GM12878 (cell line): ENCODE data around the gene SDCCAG8. TPM values are rescaled to one million over a fixed set of nuclear protein-coding genes. Genes with fewer than 3 reads are reported as not detected.

ENCODE experiments used
- ATAC-seq: fragments of 200-7000 bp; cut with Tn5 transposase; 3 replicates; pipeline ENCODE4 v1.9.1; 2020; ENCODE audit warnings: mild to moderate bottlenecking, moderate library complexity
- Bru-seq: library from RNA; stranded (reverse); fragments of 400-500 nt; gene quantifications from one replicate; lab custom pipeline; 2021; lab: Mats Ljungman, UMichigan
- BruChase-seq, 2 experiments: library from RNA; stranded (reverse); fragments of 400-500 nt; gene quantifications; one replicate each; lab custom pipeline; 2021; lab: Mats Ljungman, UMichigan
- BruUV-seq: library from RNA; stranded (reverse); fragments of 400-500 nt; replicated peaks from 2 replicates; lab custom pipeline; 2021; lab: Mats Ljungman, UMichigan
- CTCF ChIA-PET: fragments of 300-600 bp; sonication (Branson Sonifier 250); formaldehyde crosslinking; extraction: SDS; loops from one replicate; lab custom pipeline; 2021; ENCODE audit warnings: inconsistent platforms; lab: Yijun Ruan, JAX
- POLR2A ChIA-PET: fragments of 350-600 bp; formaldehyde crosslinking; extraction: SDS; loops from one replicate; lab custom pipeline; 2021; ENCODE audit warnings: inconsistent platforms; lab: Charles Lee
- RAD21 ChIA-PET: fragments of 300-600 bp; sonication (Branson Sonifier 250); formaldehyde crosslinking; loops from one replicate; lab custom pipeline; 2023; ENCODE audit warnings: antibody characterized with exemption; ENCODE audit not compliant: unreplicated experiment; lab: Charles Lee
- SMC1A ChIA-PET: fragments of 300-600 bp; sonication (Branson Sonifier 250); formaldehyde crosslinking; loops from one replicate; lab custom pipeline; 2023; ENCODE audit not compliant: unreplicated experiment, uncharacterized antibody; lab: Charles Lee
- DNase-seq: peaks from one replicate; pipeline ENCODE4 v3.0.0-alpha.2; 2011; ENCODE audit warnings: low read depth, low spot score
- FAIRE-seq: peaks from 3 replicates; lab custom pipeline; 2011; peaks lifted over from hg19 to GRCh38; lab: Jason Lieb, UNC
- H2AFZ ChIP-seq: 2 replicates; pipeline ENCODE4 v1.6.0; 2011; ENCODE audit warnings: low read depth, low read length, control low read depth; ENCODE audit not compliant: control insufficient read depth
- H3K27ac ChIP-seq: 2 replicates; pipeline ENCODE4 v1.5.1; 2011; ENCODE audit warnings: control low read depth; ENCODE audit not compliant: control insufficient read depth, insufficient read depth
- H3K27me3 ChIP-seq, 2 experiments: replicated peaks in 1 of 2; 2 replicates each; pipeline versions ENCODE4 v1.6.0 to v1.6.1; 2011; ENCODE audit warnings: low read length in 1 of 2; ENCODE audit not compliant: control insufficient read depth in 2 of 2, insufficient read depth in 2 of 2
- H3K36me3 ChIP-seq, 2 experiments: 2 replicates each; pipeline ENCODE4 v1.5.1; 2011; ENCODE audit warnings: low read length in 1 of 2; ENCODE audit not compliant: control insufficient read depth in 2 of 2, insufficient read depth in 2 of 2
- H3K4me1 ChIP-seq: 2 replicates; pipeline ENCODE4 v1.6.1; 2011; ENCODE audit warnings: mild to moderate bottlenecking, low read length, moderate library complexity, mixed read lengths; ENCODE audit not compliant: control insufficient read depth, insufficient read depth
- H3K4me2 ChIP-seq: 2 replicates; pipeline ENCODE4 v1.6.0; 2011; ENCODE audit warnings: control low read depth; ENCODE audit not compliant: control insufficient read depth, insufficient read depth
- H3K4me3 ChIP-seq: fragments of 200-600 bp; sonication (generic); 2 replicates; pipeline ENCODE4 v1.5.1; 2016
- H3K79me2 ChIP-seq: 2 replicates; pipeline ENCODE4 v1.6.0; 2011; ENCODE audit warnings: low read length; ENCODE audit not compliant: control insufficient read depth, insufficient read depth
- H3K9ac ChIP-seq: 2 replicates; pipeline ENCODE4 v1.8.0; 2011; ENCODE audit warnings: low read length, control low read depth, mixed read lengths; ENCODE audit not compliant: control insufficient read depth, insufficient read depth
- H3K9me3 ChIP-seq: replicated peaks from 3 replicates; pipeline ENCODE4 v1.5.1; 2011; ENCODE audit warnings: mild to moderate bottlenecking, low read length; ENCODE audit not compliant: control insufficient read depth, insufficient read depth
- H4K20me1 ChIP-seq: 2 replicates; pipeline ENCODE4 v1.6.0; 2011; ENCODE audit not compliant: control insufficient read depth, insufficient read depth
- EED ChIP-seq: sonication (generic); IDR thresholded peaks from 2 replicates; pipeline ENCODE4 v1.6.1; 2016; ENCODE audit warnings: antibody characterized with exemption, low read depth
- HCFC1 ChIP-seq: fragments of 150-350 bp; IDR thresholded peaks from 2 replicates; pipeline ENCODE4 v1.6.1; 2014; ENCODE audit warnings: low read length
- LARP7 ChIP-seq: fragments of 450-650 bp; IDR thresholded peaks from 2 replicates; pipeline ENCODE4 v1.6.1; 2017; ENCODE audit warnings: mild to moderate bottlenecking
- MEF2B ChIP-seq: fragments of 450-650 bp; IDR thresholded peaks from 2 replicates; pipeline ENCODE4 v1.6.1; 2018; ENCODE audit warnings: mild to moderate bottlenecking, moderate library complexity; ENCODE audit not compliant: partially characterized antibody, poor library complexity, severe bottlenecking
- POLR2AphosphoS5 ChIP-seq: IDR thresholded peaks from 2 replicates; pipeline ENCODE4 v1.6.1; 2011; ENCODE audit warnings: mild to moderate bottlenecking, low read length, inconsistent platforms
- RCOR1 ChIP-seq: conservative IDR thresholded peaks from 2 replicates; pipeline ENCODE4 v1.6.1; 2012; ENCODE audit warnings: low read depth, low read length, improper control_type of control experiment
- RELA ChIP-seq: fragments of 450-650 bp; IDR thresholded peaks from 2 replicates; pipeline ENCODE4 v1.8.0; 2014; ENCODE audit warnings: borderline replicate concordance; ENCODE audit not compliant: partially characterized antibody
- ZZZ3 ChIP-seq: IDR thresholded peaks from 2 replicates; pipeline ENCODE4 v1.6.1; 2011; ENCODE audit warnings: low read depth; ENCODE audit not compliant: control insufficient read depth, insufficient read length
- WGBS: methylation state at CpG from one replicate; pipeline ENCODE4 v1.1.6; 2016; ENCODE audit warnings: low lambda C conversion rate; ENCODE audit not compliant: insufficient replicate concordance, insufficient coverage; ENCODE audit errors: missing lambda C conversion rate; 5-methylcytosine and 5-hydroxymethylcytosine counted together
- in situ Hi-C: fragments of 300-500 bp; cut with MboI; formaldehyde crosslinking; loops from 9 replicates; pipeline ENCODE4 v1.14.3; 2018; ENCODE audit warnings: mixed read lengths
- intact Hi-C: fragments of 100-400 bp; cut with micrococcal nuclease; formaldehyde crosslinking; loops from one replicate; pipeline ENCODE4 v1.14.2; 2022; ENCODE audit not compliant: unreplicated experiment
- long read RNA-seq, 2 experiments: library from polyadenylated mRNA; unstranded; transcript quantifications; one replicate each; pipeline ENCODE4 v2.0.0, GENCODE V29; 2019 to 2020
- polyA minus RNA-seq, 3 experiments: library from RNA; depleted of rRNA, polyadenylated mRNA; stranded (reverse); fragments of >200 nt; gene quantifications; 2 replicates each; pipeline ENCODE4 v1.2.3, GENCODE V29; 2011
- polyA plus RNA-seq, 11 experiments: library from polyadenylated mRNA; depleted of rRNA in 4 of 11; unstranded in 6 of 11; stranded (reverse) in 5 of 11; fragments of >200 nt; fragmentation: Nextera tagmentation in 4 of 11; fragmentation: Illumina TruSeq in 1 of 11; extraction: Ambion mirVana in 4 of 11; extraction: Trizol in 1 of 11; gene quantifications; 1 replicate in 1 of 11; 2 replicates in 10 of 11; pipeline versions ENCODE4 v1.2.1 to v1.2.3, GENCODE V29; 2011 to 2016; ENCODE audit warnings: inconsistent platforms in 2 of 11, missing spikeins in 2 of 11, low read depth in 1 of 11
- total RNA-seq, 4 experiments: library from RNA; depleted of rRNA in 3 of 4; stranded (reverse); fragments of >200 nt in 3 of 4; fragmentation: Illumina TruSeq in 1 of 4; extraction: Trizol in 1 of 4; gene quantifications; 2 replicates each; pipeline versions ENCODE4 v1.2.1 to v1.2.3, GENCODE V29; 2013 to 2021
- TF ChIP-seq, protein P1 (sequence below): fragments of 450-650 bp; IDR thresholded peaks from 2 replicates; pipeline ENCODE4 v1.6.1; 2017; ENCODE audit warnings: mild to moderate bottlenecking, low read depth, inconsistent platforms; ENCODE audit not compliant: poor library complexity, severe bottlenecking
- TF ChIP-seq, protein P2 (sequence below): fragments of 450-650 bp; IDR thresholded peaks from 2 replicates; pipeline ENCODE4 v1.6.1; 2017; ENCODE audit warnings: mild to moderate bottlenecking, moderate library complexity

The SDCCAG8 gene
- total RNA-seq (2013; cell fraction: nucleolus; rRNA removed): 95.1 and 111 TPM in 2 replicates
- total RNA-seq (2014; rRNA removed): 17.7 and 18.5 TPM in 2 replicates
- total RNA-seq (2014; rRNA removed; fragmentation: Illumina TruSeq; extraction: Trizol): 21.1 and 23.8 TPM in 2 replicates
- 15.0 and 17.5 TPM in 2 replicates for total RNA-seq (2021)
- 10.5 TPM for polyA plus RNA-seq (2011; ENCODE audit: low read depth)
- 23.4 and 40.8 TPM in 2 replicates for polyA plus RNA-seq (2011; rRNA removed)
- polyA plus RNA-seq (2011; cell fraction: cytosol; rRNA removed): 10.6 and 14.2 TPM in 2 replicates
- 19.5 and 20.8 TPM in 2 replicates for polyA plus RNA-seq (2011; cell fraction: nucleus; rRNA removed)
- 21.3 and 21.5 TPM in 2 replicates for polyA plus RNA-seq (2012)
- polyA plus RNA-seq (2014; fragmentation: Illumina TruSeq; extraction: Trizol): 18.4 and 20.1 TPM in 2 replicates
- polyA plus RNA-seq (2014; fragmentation: Nextera tagmentation; extraction: Ambion mirVana): 10 to 100 TPM; 18.8 to 21.5 TPM
- 10.2 and 17.9 TPM in 2 replicates for polyA plus RNA-seq (2014; rRNA removed)
- polyA plus RNA-seq (2016; fragmentation: Nextera tagmentation; extraction: Ambion mirVana): 10 to 100 TPM; 24.1 to 25.6 TPM
- 22.8 and 40.5 TPM in 2 replicates for polyA minus RNA-seq (2011; rRNA and poly(A)+ RNA removed)
- polyA minus RNA-seq (2011; cell fraction: cytosol; rRNA and poly(A)+ RNA removed): 7.4 and 10.2 TPM in 2 replicates
- polyA minus RNA-seq (2011; cell fraction: nucleus; rRNA and poly(A)+ RNA removed): 18.7 and 20.3 TPM in 2 replicates
- percentile 64 among the genes with signal in this experiment for Bru-seq, nascent RNA
- BruChase-seq, experiment 1, labeled RNA remaining after a 6-hour chase: percentile 65 among the genes with signal in this experiment
- BruChase-seq, experiment 2, labeled RNA remaining after a 2-hour chase: percentile 64 among the genes with signal in this experiment
- long read RNA-seq, experiment 1, partial matches to known transcripts: 2 of 11 reads
- long read RNA-seq, experiment 1, other reads (novel, unspliced or antisense): 8 of 11 reads
- long read RNA-seq, experiment 2, transcript SDCCAG8-201 (18 exons, 2,567 nt): major isoform, 6 of 78 reads
- long read RNA-seq, experiment 2, partial matches to known transcripts: 24 of 78 reads
- long read RNA-seq, experiment 2, other reads (novel, unspliced or antisense): 48 of 78 reads

- H3K4me2 ChIP-seq: peak within 1 kb of the TSS; percentile 79
- SMC1A ChIA-PET: interaction anchor here (0.6 to 6.0 kb wide), 12 partner anchors 9 to 160 kb away, joined by 3 to 43 read pairs (median 4); no protein-coding TSS in a partner anchor
- peak; percentile 96 for FAIRE-seq
- peak; percentile 82 for ATAC-seq
- peak; percentile 99 for DNase-seq
- TSS peak; percentile 79 for BruUV-seq
- no peaks in the 10 kb centered on the region for H3K9me3 ChIP-seq
- CTCF ChIA-PET: interaction anchor here (0.6 to 2.0 kb wide), 8 partner anchors 9 to 87 kb away, joined by 3 to 7 read pairs (median 4); no protein-coding TSS in a partner anchor
- H3K9ac ChIP-seq: peak within 1 kb of the TSS; percentile 89
- peak within 1 kb of the TSS; percentile 74 for H3K4me3 ChIP-seq
- peaks cover 61% of the 10 kb centered on the region for H3K79me2 ChIP-seq
- H4K20me1 ChIP-seq: no peaks in the 10 kb centered on the region
- peaks cover 5% of the 10 kb centered on the region; the same call in 1 of the 2 replicates for H3K4me1 ChIP-seq
- RAD21 ChIA-PET: interaction anchor here (1.0 to 3.0 kb wide), 10 partner anchors 9 to 792 kb away, joined by 3 to 39 read pairs (median 4); no protein-coding TSS in a partner anchor
- H3K27me3 ChIP-seq: no peaks in the 10 kb centered on the region
- H3K27ac ChIP-seq: peak within 1 kb of the TSS; percentile 95
- WGBS: 2% methylated on average over 25 of the region's 32 CpGs
- H3K36me3 ChIP-seq: no peaks in the 10 kb centered on the region
- intact Hi-C loops (loop anchor here (2.0 to 5.0 kb wide), 2 partner anchors 59 to 1196 kb away; partner anchors contain the start of gene ADSS2), in situ Hi-C loops (no loop called here)
- POLR2A ChIA-PET: interaction anchor here (0.9 to 3.9 kb wide), 8 partner anchors 9 to 154 kb away, joined by 3 to 30 read pairs (median 4); no protein-coding TSS in a partner anchor
- peak within 1 kb of the TSS; percentile 99 for H2AFZ ChIP-seq
- TF ChIP-seq HCFC1 (peak; percentile 96), RELA (peak; percentile 59), RCOR1 (no peak), POLR2AphosphoS5 (peak; percentile 75), ZZZ3 (no peak), LARP7 (peak; percentile 50), EED (peak; percentile 63; the same call in 1 of the 2 replicates), MEF2B (no peak)
- TF ChIP-seq, protein P1, sequence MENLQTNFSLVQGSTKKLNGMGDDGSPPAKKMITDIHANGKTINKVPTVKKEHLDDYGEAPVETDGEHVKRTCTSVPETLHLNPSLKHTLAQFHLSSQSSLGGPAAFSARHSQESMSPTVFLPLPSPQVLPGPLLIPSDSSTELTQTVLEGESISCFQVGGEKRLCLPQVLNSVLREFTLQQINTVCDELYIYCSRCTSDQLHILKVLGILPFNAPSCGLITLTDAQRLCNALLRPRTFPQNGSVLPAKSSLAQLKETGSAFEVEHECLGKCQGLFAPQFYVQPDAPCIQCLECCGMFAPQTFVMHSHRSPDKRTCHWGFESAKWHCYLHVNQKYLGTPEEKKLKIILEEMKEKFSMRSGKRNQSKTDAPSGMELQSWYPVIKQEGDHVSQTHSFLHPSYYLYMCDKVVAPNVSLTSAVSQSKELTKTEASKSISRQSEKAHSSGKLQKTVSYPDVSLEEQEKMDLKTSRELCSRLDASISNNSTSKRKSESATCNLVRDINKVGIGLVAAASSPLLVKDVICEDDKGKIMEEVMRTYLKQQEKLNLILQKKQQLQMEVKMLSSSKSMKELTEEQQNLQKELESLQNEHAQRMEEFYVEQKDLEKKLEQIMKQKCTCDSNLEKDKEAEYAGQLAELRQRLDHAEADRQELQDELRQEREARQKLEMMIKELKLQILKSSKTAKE: no peak
- TF ChIP-seq, protein P2, sequence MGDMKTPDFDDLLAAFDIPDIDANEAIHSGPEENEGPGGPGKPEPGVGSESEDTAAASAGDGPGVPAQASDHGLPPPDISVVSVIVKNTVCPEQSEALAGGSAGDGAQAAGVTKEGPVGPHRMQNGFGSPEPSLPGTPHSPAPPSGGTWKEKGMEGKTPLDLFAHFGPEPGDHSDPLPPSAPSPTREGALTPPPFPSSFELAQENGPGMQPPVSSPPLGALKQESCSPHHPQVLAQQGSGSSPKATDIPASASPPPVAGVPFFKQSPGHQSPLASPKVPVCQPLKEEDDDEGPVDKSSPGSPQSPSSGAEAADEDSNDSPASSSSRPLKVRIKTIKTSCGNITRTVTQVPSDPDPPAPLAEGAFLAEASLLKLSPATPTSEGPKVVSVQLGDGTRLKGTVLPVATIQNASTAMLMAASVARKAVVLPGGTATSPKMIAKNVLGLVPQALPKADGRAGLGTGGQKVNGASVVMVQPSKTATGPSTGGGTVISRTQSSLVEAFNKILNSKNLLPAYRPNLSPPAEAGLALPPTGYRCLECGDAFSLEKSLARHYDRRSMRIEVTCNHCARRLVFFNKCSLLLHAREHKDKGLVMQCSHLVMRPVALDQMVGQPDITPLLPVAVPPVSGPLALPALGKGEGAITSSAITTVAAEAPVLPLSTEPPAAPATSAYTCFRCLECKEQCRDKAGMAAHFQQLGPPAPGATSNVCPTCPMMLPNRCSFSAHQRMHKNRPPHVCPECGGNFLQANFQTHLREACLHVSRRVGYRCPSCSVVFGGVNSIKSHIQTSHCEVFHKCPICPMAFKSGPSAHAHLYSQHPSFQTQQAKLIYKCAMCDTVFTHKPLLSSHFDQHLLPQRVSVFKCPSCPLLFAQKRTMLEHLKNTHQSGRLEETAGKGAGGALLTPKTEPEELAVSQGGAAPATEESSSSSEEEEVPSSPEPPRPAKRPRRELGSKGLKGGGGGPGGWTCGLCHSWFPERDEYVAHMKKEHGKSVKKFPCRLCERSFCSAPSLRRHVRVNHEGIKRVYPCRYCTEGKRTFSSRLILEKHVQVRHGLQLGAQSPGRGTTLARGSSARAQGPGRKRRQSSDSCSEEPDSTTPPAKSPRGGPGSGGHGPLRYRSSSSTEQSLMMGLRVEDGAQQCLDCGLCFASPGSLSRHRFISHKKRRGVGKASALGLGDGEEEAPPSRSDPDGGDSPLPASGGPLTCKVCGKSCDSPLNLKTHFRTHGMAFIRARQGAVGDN: peak; percentile 45
These were observed at the start of gene SDCCAG8 for GRCh38 chr1:243255791-243256512. Gene SDCCAG8 (plus strand): TSS chr1:243256041. CDS start chr1:243256174, 133 bp downstream.
